Fibroblast of mammary gland (primary cell): ENCODE results near the gene ZNF750.

Experiments used
- DNase-seq: peaks from one replicate; pipeline ENCODE4 v3.0.0-alpha.2; 2010; ENCODE audit warnings: low read depth
- H3K4me3 ChIP-seq: 2 replicates; pipeline ENCODE4 v1.5.1; 2011; ENCODE audit warnings: low read depth, mild to moderate bottlenecking, low read length, moderate library complexity; ENCODE audit not compliant: control insufficient read depth
- TF ChIP-seq, protein P1 (sequence below): conservative IDR thresholded peaks from 2 replicates; pipeline ENCODE4 v1.5.1; 2011; ENCODE audit warnings: low read depth, low read length, inconsistent platforms; ENCODE audit not compliant: control insufficient read depth, insufficient read depth

Gene ZNF750

GRCh38 chr17:82848022-82848592 lies 8.3 kb upstream of the ZNF750 start:
- peak overlapping the region; percentile 3 for H3K4me3 ChIP-seq
- peak; percentile 72 for DNase-seq
- TF ChIP-seq, protein P1, sequence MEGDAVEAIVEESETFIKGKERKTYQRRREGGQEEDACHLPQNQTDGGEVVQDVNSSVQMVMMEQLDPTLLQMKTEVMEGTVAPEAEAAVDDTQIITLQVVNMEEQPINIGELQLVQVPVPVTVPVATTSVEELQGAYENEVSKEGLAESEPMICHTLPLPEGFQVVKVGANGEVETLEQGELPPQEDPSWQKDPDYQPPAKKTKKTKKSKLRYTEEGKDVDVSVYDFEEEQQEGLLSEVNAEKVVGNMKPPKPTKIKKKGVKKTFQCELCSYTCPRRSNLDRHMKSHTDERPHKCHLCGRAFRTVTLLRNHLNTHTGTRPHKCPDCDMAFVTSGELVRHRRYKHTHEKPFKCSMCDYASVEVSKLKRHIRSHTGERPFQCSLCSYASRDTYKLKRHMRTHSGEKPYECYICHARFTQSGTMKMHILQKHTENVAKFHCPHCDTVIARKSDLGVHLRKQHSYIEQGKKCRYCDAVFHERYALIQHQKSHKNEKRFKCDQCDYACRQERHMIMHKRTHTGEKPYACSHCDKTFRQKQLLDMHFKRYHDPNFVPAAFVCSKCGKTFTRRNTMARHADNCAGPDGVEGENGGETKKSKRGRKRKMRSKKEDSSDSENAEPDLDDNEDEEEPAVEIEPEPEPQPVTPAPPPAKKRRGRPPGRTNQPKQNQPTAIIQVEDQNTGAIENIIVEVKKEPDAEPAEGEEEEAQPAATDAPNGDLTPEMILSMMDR: no peak

DNA sequence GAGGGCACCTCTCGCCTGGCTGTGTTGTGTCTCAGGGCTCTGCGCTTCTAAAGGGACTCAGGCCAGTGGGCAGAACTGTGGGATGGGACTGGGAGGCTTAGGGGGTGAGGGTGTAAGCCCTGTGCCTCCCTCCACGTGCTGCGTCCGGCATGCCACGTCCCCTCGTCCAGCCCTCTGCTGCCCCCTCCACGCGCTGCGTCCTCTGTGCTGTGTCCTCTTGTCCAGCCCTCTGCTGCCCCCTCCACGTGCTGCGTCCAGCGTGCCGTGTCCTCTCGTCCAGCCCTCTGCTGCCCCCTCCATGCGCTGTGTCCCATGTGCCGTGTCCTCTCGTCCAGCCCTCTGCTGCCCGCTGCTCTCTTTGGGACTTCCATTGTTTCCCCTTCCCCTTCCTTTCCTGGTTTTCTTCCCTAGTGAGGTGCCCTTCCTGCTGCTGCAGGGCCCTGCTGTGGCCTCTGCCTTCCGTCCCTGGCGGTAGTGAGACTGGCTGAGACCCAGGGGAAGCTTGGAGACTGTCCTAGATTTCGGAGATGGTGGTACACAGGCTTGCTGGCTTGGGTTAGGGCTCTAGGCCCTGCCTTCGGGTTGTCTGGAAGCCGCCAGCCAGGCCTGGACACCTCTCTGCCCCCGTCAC lies 6.4 kb upstream of the ZNF750 start:
- no peak overlapping the region for H3K4me3 ChIP-seq
- TF ChIP-seq, protein P1: no peak
- DNase-seq: no peak

GRCh38 chr17:82845163-82845807 lies 5.5 kb upstream of the ZNF750 start:
- DNase-seq: no peak
- TF ChIP-seq, protein P1: no peak
- no peak overlapping the region for H3K4me3 ChIP-seq

DNA sequence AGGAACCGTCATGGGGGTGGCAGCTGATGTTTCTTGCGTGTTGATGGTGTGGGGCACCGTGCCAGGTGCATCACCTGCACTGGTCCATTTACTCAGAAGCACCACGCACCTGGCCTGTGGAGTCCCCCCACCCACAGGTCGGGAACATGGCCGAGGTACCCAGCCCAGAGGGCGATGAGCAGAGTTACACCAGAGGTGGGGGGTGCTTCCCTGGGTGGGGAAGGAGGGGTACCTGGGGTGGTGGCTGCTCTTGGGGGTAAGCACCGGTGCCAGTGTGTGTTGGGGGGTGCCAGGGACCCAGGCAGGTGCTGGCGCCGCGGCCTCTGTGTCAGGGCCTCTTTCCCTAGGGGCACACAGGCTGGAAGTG lies 5.0 kb upstream of the ZNF750 start:
- no peak overlapping the region for H3K4me3 ChIP-seq
- TF ChIP-seq, protein P1: no peak
- no peak for DNase-seq

GRCh38 chr17:82843904-82844680 lies 4.3 kb upstream of the ZNF750 start:
- TF ChIP-seq, protein P1: no peak
- DNase-seq: no peak
- H3K4me3 ChIP-seq: no peak overlapping the region

DNA sequence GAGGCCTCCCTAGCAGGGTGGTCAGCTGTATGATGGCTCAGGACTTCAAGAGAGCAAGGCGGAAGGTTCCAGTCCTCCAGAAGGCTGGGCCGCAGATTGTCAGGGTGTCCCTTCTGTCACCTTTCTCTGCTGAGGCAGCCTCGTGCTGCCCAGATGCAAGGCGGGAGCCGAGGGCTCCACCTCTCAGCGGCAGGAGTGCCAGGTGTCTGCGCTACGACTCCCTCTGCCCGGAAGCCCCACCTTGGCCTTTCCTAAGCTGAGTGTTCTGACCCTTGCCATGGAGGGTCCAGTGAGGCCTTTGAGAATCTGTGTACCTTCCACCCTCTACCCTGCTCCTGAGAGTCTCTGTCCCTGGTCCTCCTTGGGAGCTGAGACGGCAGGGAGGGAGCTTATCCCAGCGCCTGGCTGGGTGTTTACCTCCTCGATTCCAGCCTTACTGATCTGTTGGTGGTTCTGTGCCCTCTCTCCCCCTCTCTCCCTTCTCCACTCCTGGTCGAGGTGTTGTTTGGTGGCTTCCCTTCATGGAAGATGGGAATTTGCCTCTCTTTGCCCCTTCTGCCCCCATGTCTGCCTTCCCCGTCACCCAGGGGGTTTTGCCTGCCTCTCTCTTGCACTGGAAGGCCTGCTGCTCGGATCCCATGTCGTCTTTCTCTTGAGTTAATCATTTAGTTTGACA lies 2.2 kb upstream of the ZNF750 start:
- TF ChIP-seq, protein P1: no peak
- H3K4me3 ChIP-seq: no peak overlapping the region
- DNase-seq: no peak
